ENCODE data around the gene HOTAIR.

The HOTAIR gene

GRCh38 chr12:54019091-54019811 lies 44.5 kb upstream of the HOTAIR start:
- Histone ChIP-seq H3K14ac (ENCODE audit: low read length in 2 of 2) (peak overlapping the region; percentile 30 to 99), H2AFZ (ENCODE audit: low read depth, low read length) (no peak overlapping the region), H2BK12ac (ENCODE audit: low read length in 2 of 2) (peak overlapping the region; percentile 21 to 70), H3K4me2 (ENCODE audit: low read length, poor library complexity, severe bottlenecking) (peak overlapping the region; percentile 93), H3K4me1 (ENCODE audit: control insufficient read depth, insufficient read depth, low read depth, low read length) (peaks cover 30% of the 10 kb centered on the region), H2BK15ac (ENCODE audit: low read depth, poor library complexity, severe bottlenecking) (peak overlapping the region; percentile 92), H3K18ac (ENCODE audit: low read depth in 1 of 2, low read length in 2 of 2) (peak overlapping the region; percentile 99), H3K27me3 (ENCODE audit: control insufficient read depth in 1 of 2, insufficient read depth in 1 of 2, low read length in 2 of 2) (no peaks in the 10 kb centered on the region), H3K4ac (ENCODE audit: low read depth in 1 of 2, low read length in 2 of 2) (peak overlapping the region; percentile 93 to 95), H3K23ac (ENCODE audit: low read length in 2 of 2) (peak overlapping the region; percentile 20 to 98), H3K4me3 (ENCODE audit: insufficient read depth in 1 of 2, low read depth in 1 of 2, low read length in 2 of 2) (peak overlapping the region; percentile 57 to 91), H2AK5ac (ENCODE audit: low read length, severe bottlenecking) (peak overlapping the region; percentile 26), H3K27ac (ENCODE audit: low read length, poor library complexity, severe bottlenecking) (peak overlapping the region; percentile 93), H3K79me1 (replicated peaks; ENCODE audit: low read length, poor library complexity, severe bottlenecking) (no peaks in the 10 kb centered on the region), H4K8ac (ENCODE audit: low read length) (peak overlapping the region; percentile 95), H3K9me3 (ENCODE audit: control insufficient read depth, low read length) (no peaks in the 10 kb centered on the region), H4K91ac (ENCODE audit: low read length) (peak overlapping the region; percentile 99), H3K9ac (ENCODE audit: low read length) (peak overlapping the region; percentile 96), H3K36me3 (ENCODE audit: control insufficient read depth in 1 of 2, insufficient read depth in 2 of 2, low read depth in 1 of 2, low read length in 2 of 2) (no peaks in the 10 kb centered on the region), H2BK120ac (ENCODE audit: low read depth, low read length) (peak overlapping the region; percentile 100), H2BK5ac (ENCODE audit: low read depth, low read length, poor library complexity, severe bottlenecking) (peak overlapping the region; percentile 95)
- WGBS = 2% methylated on average over 37 of the region's 43 CpGs
- DNase-seq = peak; percentile 72

GRCh38 chr12:54018468-54018984 lies 43.8 kb upstream of the HOTAIR start:
- peaks cover 27% of the 10 kb centered on the region for H3K4me1 ChIP-seq (ENCODE audit: control insufficient read depth, insufficient read depth, low read depth, low read length)
- H3K14ac ChIP-seq (ENCODE audit: low read length in 2 of 2) = peak overlapping the region in 1 of 2 experiments; percentile 75
- peak; percentile 68 for DNase-seq
- peak overlapping the region; percentile 93 for H3K4me2 ChIP-seq (ENCODE audit: low read length, poor library complexity, severe bottlenecking)
- no peaks in the 10 kb centered on the region for H3K36me3 ChIP-seq (ENCODE audit: control insufficient read depth in 1 of 2, insufficient read depth in 2 of 2, low read depth in 1 of 2, low read length in 2 of 2)
- peak overlapping the region; percentile 93 for H3K27ac ChIP-seq (ENCODE audit: low read length, poor library complexity, severe bottlenecking)
- peak overlapping the region; percentile 3 for H2AK5ac ChIP-seq (ENCODE audit: low read length, severe bottlenecking)
- H2BK12ac ChIP-seq (ENCODE audit: low read length in 2 of 2) = peak overlapping the region; percentile 50 to 69
- 3% methylated on average over 9 of the region's 29 CpGs for WGBS
- H2BK15ac ChIP-seq (ENCODE audit: low read depth, poor library complexity, severe bottlenecking) = peak overlapping the region; percentile 92
- no peaks in the 10 kb centered on the region for H3K79me1 ChIP-seq (replicated peaks; ENCODE audit: low read length, poor library complexity, severe bottlenecking)
- H3K27me3 ChIP-seq (ENCODE audit: control insufficient read depth in 1 of 2, insufficient read depth in 1 of 2, low read length in 2 of 2) = no peaks in the 10 kb centered on the region
- H3K4me3 ChIP-seq (ENCODE audit: insufficient read depth in 1 of 2, low read depth in 1 of 2, low read length in 2 of 2) = peak overlapping the region; percentile 54 to 91
- H2BK120ac ChIP-seq (ENCODE audit: low read depth, low read length) = peak overlapping the region; percentile 100
- peak overlapping the region; percentile 56 to 97 for H3K23ac ChIP-seq (ENCODE audit: low read length in 2 of 2)
- no peaks in the 10 kb centered on the region for H3K9me3 ChIP-seq (ENCODE audit: control insufficient read depth, low read length)
- H3K9ac ChIP-seq (ENCODE audit: low read length) = peak overlapping the region; percentile 96
- peak overlapping the region; percentile 99 for H3K18ac ChIP-seq (ENCODE audit: low read depth in 1 of 2, low read length in 2 of 2)
- peak overlapping the region; percentile 90 for H2BK5ac ChIP-seq (ENCODE audit: low read depth, low read length, poor library complexity, severe bottlenecking)
- H2AFZ ChIP-seq (ENCODE audit: low read depth, low read length) = peak overlapping the region; percentile 3
- H3K4ac ChIP-seq (ENCODE audit: low read depth in 1 of 2, low read length in 2 of 2) = peak overlapping the region; percentile 87 to 99
- H4K91ac ChIP-seq (ENCODE audit: low read length) = peak overlapping the region; percentile 100
- H4K8ac ChIP-seq (ENCODE audit: low read length) = peak overlapping the region; percentile 90

GRCh38 chr12:54017878-54018467 lies 43.2 kb upstream of the HOTAIR start:
- Histone ChIP-seq H4K8ac (ENCODE audit: low read length) (peak overlapping the region; percentile 90), H2AK5ac (ENCODE audit: low read length, severe bottlenecking) (peak overlapping the region; percentile 3), H2BK120ac (ENCODE audit: low read depth, low read length) (peak overlapping the region; percentile 96), H3K4ac (ENCODE audit: low read depth in 1 of 2, low read length in 2 of 2) (peak overlapping the region; percentile 87 to 99), H4K91ac (ENCODE audit: low read length) (peak overlapping the region; percentile 100), H2BK15ac (ENCODE audit: low read depth, poor library complexity, severe bottlenecking) (peak overlapping the region; percentile 92), H3K36me3 (ENCODE audit: control insufficient read depth in 1 of 2, insufficient read depth in 2 of 2, low read depth in 1 of 2, low read length in 2 of 2) (no peaks in the 10 kb centered on the region), H3K27ac (ENCODE audit: low read length, poor library complexity, severe bottlenecking) (peak overlapping the region; percentile 98), H2AFZ (ENCODE audit: low read depth, low read length) (peak overlapping the region; percentile 3), H2BK12ac (ENCODE audit: low read length in 2 of 2) (peak overlapping the region in 1 of 2 experiments; percentile 69), H2BK5ac (ENCODE audit: low read depth, low read length, poor library complexity, severe bottlenecking) (peak overlapping the region; percentile 60), H3K14ac (ENCODE audit: low read length in 2 of 2) (peak overlapping the region in 1 of 2 experiments; percentile 75), H3K27me3 (ENCODE audit: control insufficient read depth in 1 of 2, insufficient read depth in 1 of 2, low read length in 2 of 2) (no peaks in the 10 kb centered on the region), H3K9me3 (ENCODE audit: control insufficient read depth, low read length) (no peaks in the 10 kb centered on the region), H3K79me1 (replicated peaks; ENCODE audit: low read length, poor library complexity, severe bottlenecking) (no peaks in the 10 kb centered on the region), H3K4me2 (ENCODE audit: low read length, poor library complexity, severe bottlenecking) (peak overlapping the region; percentile 93), H3K18ac (ENCODE audit: low read depth in 1 of 2, low read length in 2 of 2) (peak overlapping the region; percentile 99), H3K4me1 (ENCODE audit: control insufficient read depth, insufficient read depth, low read depth, low read length) (peaks cover 29% of the 10 kb centered on the region), H3K23ac (ENCODE audit: low read length in 2 of 2) (peak overlapping the region; percentile 56 to 63), H3K9ac (ENCODE audit: low read length) (peak overlapping the region; percentile 96), H3K4me3 (ENCODE audit: insufficient read depth in 1 of 2, low read depth in 1 of 2, low read length in 2 of 2) (peak overlapping the region; percentile 54 to 91)
- WGBS = 2% methylated on average over 32 of the region's 34 CpGs
- peak; percentile 96 for DNase-seq

Data from mesenchymal stem cell (in vitro differentiated cells and primary cell).